HepG2 (cell line): Measurements from ENCODE around the gene GCH1. TPM values are rescaled to one million over a fixed set of nuclear protein-coding genes. Genes with fewer than 3 reads are reported as not detected.

Source experiments
- ATAC-seq: fragments of 200-7000 bp; cut with Tn5 transposase; 3 replicates; pipeline ENCODE4 v1.9.1; 2020; ENCODE audit warnings: mild to moderate bottlenecking, moderate library complexity
- BruUV-seq: library from RNA; stranded (reverse); fragments of 400-500 nt; replicated peaks from 2 replicates; lab custom pipeline; 2021; lab: Mats Ljungman, UMichigan
- CTCF ChIA-PET: fragments of 300-600 bp; formaldehyde crosslinking; extraction: SDS; loops from one replicate; lab custom pipeline; 2021; ENCODE audit warnings: low total read pairs, inconsistent platforms, low intra/inter-chr PET ratio; lab: Yijun Ruan, JAX
- POLR2A ChIA-PET: fragments of 350-600 bp; sonication (Branson Sonifier 250); formaldehyde crosslinking; loops from one replicate; lab custom pipeline; 2020; ENCODE audit warnings: antibody characterized with exemption, inconsistent platforms; lab: Yijun Ruan, JAX
- DNase-seq: peaks from one replicate; pipeline ENCODE4 v3.0.0-alpha.2; 2015; ENCODE audit warnings: low spot score
- FAIRE-seq: peaks from 3 replicates; lab custom pipeline; 2011; peaks lifted over from hg19 to GRCh38; lab: Jason Lieb, UNC
- H2AFZ ChIP-seq: one replicate; pipeline ENCODE4 v1.6.1; 2011; ENCODE audit warnings: low read length, inconsistent platforms
- H3K27ac ChIP-seq: fragments of 300-600 bp; 3 replicates; pipeline ENCODE4 v1.8.0; 2011; ENCODE audit warnings: mixed run types, mild to moderate bottlenecking, mixed read lengths, low read length, inconsistent platforms; ENCODE audit not compliant: insufficient read depth; ENCODE audit errors: extremely low read length
- H3K27me3 ChIP-seq, 2 experiments: fragments of 200-600 bp in 1 of 2; 2 replicates in 1 of 2; 3 replicates in 1 of 2; pipeline versions ENCODE4 v1.6.0 to v1.8.0; 2011; ENCODE audit warnings: low read length in 2 of 2, mild to moderate bottlenecking in 2 of 2, moderate library complexity in 2 of 2, inconsistent platforms in 1 of 2; ENCODE audit not compliant: insufficient read depth in 2 of 2, control insufficient read depth in 1 of 2
- H3K36me3 ChIP-seq, 2 experiments: fragments of 200-600 bp in 1 of 2; replicated peaks in 1 of 2; 2 replicates in 1 of 2; 3 replicates in 1 of 2; pipeline versions ENCODE4 v1.5.1 to v1.8.0; 2011; ENCODE audit warnings: low read length in 2 of 2, inconsistent platforms in 1 of 2; ENCODE audit not compliant: insufficient read depth in 2 of 2, control insufficient read depth in 1 of 2
- H3K4me1 ChIP-seq: 2 replicates; pipeline ENCODE4 v1.5.1; 2012; ENCODE audit warnings: low read length, inconsistent platforms; ENCODE audit not compliant: insufficient read depth
- H3K4me2 ChIP-seq: 2 replicates; pipeline ENCODE4 v1.6.0; 2011; ENCODE audit warnings: low read depth, low read length, inconsistent platforms
- H3K4me3 ChIP-seq, 3 experiments: fragments of 200-600 bp in 1 of 3; sonication (generic), shearing (Covaris generic) in 1 of 3; replicated peaks in 1 of 3; 2 replicates each; pipeline ENCODE4 v1.5.1; 2011 to 2016; ENCODE audit warnings: low read length in 3 of 3, inconsistent platforms in 2 of 3, low read depth in 2 of 3, mild to moderate bottlenecking in 2 of 3, control low read depth in 1 of 3, mixed read lengths in 1 of 3; ENCODE audit not compliant: insufficient read depth in 1 of 3
- H3K79me2 ChIP-seq: one replicate; pipeline ENCODE4 v1.6.1; 2011; ENCODE audit warnings: low read length, inconsistent platforms; ENCODE audit not compliant: insufficient read depth
- H3K9ac ChIP-seq: 2 replicates; pipeline ENCODE4 v1.6.0; 2011; ENCODE audit warnings: mild to moderate bottlenecking, low read depth, low read length, inconsistent platforms; ENCODE audit not compliant: insufficient read depth
- H3K9me3 ChIP-seq: 2 replicates; pipeline ENCODE4 v1.5.1; 2012; ENCODE audit warnings: mild to moderate bottlenecking, low read length
- H4K20me1 ChIP-seq: 2 replicates; pipeline ENCODE4 v1.6.0; 2011; ENCODE audit warnings: inconsistent platforms, mild to moderate bottlenecking, low read length, moderate library complexity; ENCODE audit not compliant: insufficient read depth
- ARID4A ChIP-seq: sonication (generic); formaldehyde crosslinking; IDR thresholded peaks from 2 replicates; pipeline ENCODE4 v1.5.0; 2020; ENCODE audit warnings: mild to moderate bottlenecking, missing genetic modification reagents, borderline replicate concordance
- DNMT3B ChIP-seq: conservative IDR thresholded peaks from 2 replicates; pipeline ENCODE4 v1.6.1; 2016; ENCODE audit warnings: missing biosample characterization, control low read depth
- FOSL2 ChIP-seq: sonication (generic); formaldehyde crosslinking; IDR thresholded peaks from 2 replicates; pipeline ENCODE4 v1.4.0; 2020; ENCODE audit warnings: missing genetic modification reagents
- KDM1A ChIP-seq: IDR thresholded peaks from 2 replicates; pipeline ENCODE4 v1.6.1; 2016; ENCODE audit warnings: missing compliant biosample characterization
- MIER2 ChIP-seq: IDR thresholded peaks from 2 replicates; pipeline ENCODE4 v1.6.1; 2016; ENCODE audit warnings: missing biosample characterization, missing genetic modification reagents
- SOX6 ChIP-seq, 2 experiments: fragments of 450-650 bp in 1 of 2; sonication (generic) in 1 of 2; formaldehyde crosslinking in 1 of 2; IDR thresholded peaks; 2 replicates each; pipeline versions ENCODE4 v1.4.0 to v1.6.1; 2017 to 2020; ENCODE audit warnings: antibody characterized with exemption in 1 of 2, mild to moderate bottlenecking in 1 of 2, missing genetic modification reagents in 1 of 2
- THYN1 ChIP-seq: sonication (generic); formaldehyde crosslinking; IDR thresholded peaks from 2 replicates; pipeline ENCODE4 v1.8.1; 2023; ENCODE audit warnings: low read depth, mild to moderate bottlenecking, moderate library complexity, missing genetic modification reagents, borderline replicate concordance
- TMF1 ChIP-seq: sonication (generic); formaldehyde crosslinking; IDR thresholded peaks from 2 replicates; pipeline ENCODE4 v1.8.1; 2022; ENCODE audit warnings: low read depth, missing genetic modification reagents
- ZBTB37 ChIP-seq: sonication (generic); formaldehyde crosslinking; IDR thresholded peaks from 2 replicates; pipeline ENCODE4 v1.4.0; 2020; ENCODE audit warnings: mild to moderate bottlenecking, missing genetic modification reagents
- ZFP90 ChIP-seq: sonication (generic); formaldehyde crosslinking; IDR thresholded peaks from 2 replicates; pipeline ENCODE4 v1.8.0; 2022; ENCODE audit warnings: missing genetic modification reagents, mild to moderate bottlenecking, inconsistent platforms, borderline replicate concordance
- ZNF296 ChIP-seq: sonication (generic); formaldehyde crosslinking; conservative IDR thresholded peaks from 2 replicates; pipeline ENCODE4 v1.5.0; 2020; ENCODE audit warnings: mild to moderate bottlenecking, missing genetic modification reagents
- ZNF629 ChIP-seq: sonication (generic); formaldehyde crosslinking; conservative IDR thresholded peaks from 2 replicates; pipeline ENCODE4 v1.5.0; 2020; ENCODE audit warnings: missing genetic modification reagents
- WGBS: methylation state at CpG from one replicate; pipeline ENCODE4 v1.1.6; 2017; ENCODE audit warnings: low lambda C conversion rate; 5-methylcytosine and 5-hydroxymethylcytosine counted together
- in situ Hi-C: cut with HindIII; loops from 2 replicates; pipeline ENCODE4 v1.10.0; 2017; ENCODE audit warnings: low pct_unique_long_range_greater_than_20kb; ENCODE audit not compliant: extremely low pct_ligation_motif_present
- intact Hi-C: fragments of 100-400 bp; cut with micrococcal nuclease; formaldehyde crosslinking; loops from one replicate; pipeline ENCODE4 v1.10.0; 2022; ENCODE audit not compliant: unreplicated experiment
- polyA plus RNA-seq, 8 experiments: library from polyadenylated mRNA; depleted of rRNA in 3 of 8; stranded (reverse) in 7 of 8; unstranded in 1 of 8; fragments of >200 nt; fragmentation: Illumina TruSeq in 4 of 8; extraction: Trizol in 4 of 8; gene quantifications; 2 replicates each; pipeline versions ENCODE4 v1.2.1 to v1.2.3, GENCODE V29; 2011 to 2016; ENCODE audit warnings: low read depth in 4 of 8, missing spikeins in 1 of 8, mixed read lengths in 1 of 8; ENCODE audit not compliant: insufficient read depth in 1 of 8
- total RNA-seq, 5 experiments: library from RNA; depleted of rRNA; stranded (reverse); fragments of >200 nt; fragmentation: Illumina TruSeq; extraction: Trizol; gene quantifications; 2 replicates each; pipeline ENCODE4 v1.2.3, GENCODE V29; 2016; ENCODE audit warnings: low read depth in 1 of 5
- TF ChIP-seq, protein P1 (sequence below): sonication (generic); formaldehyde crosslinking; IDR thresholded peaks from 2 replicates; pipeline ENCODE4 v1.4.0; 2020; ENCODE audit warnings: missing genetic modification reagents, borderline replicate concordance

Gene GCH1
- total and polyA plus RNA-seq, 2 of the 13 experiments (the other 11 are each of a cell fraction or from before 2014, with no cell fraction given), result 15.0 to 25.2 TPM

DNA sequence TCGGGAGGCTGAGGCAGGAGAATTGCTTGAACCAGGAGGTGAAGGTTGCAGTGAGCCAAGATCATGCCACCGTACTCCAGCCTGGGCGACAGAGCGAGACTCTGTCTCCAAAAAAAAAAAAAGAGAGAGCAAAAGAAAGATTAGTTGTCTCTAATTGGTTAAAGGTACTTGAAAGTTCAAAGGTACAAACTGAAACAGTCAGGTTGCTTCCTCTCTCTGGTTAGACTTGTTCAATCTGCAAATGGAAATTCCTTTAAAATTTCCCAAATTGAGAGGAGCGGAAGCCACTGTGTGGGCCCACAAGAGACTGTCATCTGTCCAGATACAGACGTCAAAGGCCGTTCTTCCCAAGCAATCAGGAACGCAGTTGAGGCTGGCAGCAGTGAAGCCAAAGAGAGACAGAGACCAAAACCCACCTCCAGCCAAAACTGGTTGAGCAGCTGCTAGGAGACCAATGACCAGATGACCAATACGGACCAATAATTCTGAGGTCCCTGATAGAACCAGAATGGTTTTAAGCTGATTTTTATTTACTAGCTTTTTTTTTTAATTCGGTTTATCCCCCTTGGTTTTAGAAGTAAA is 63.6 kb downstream of the GCH1 start (continued):
- 0 out of 2 replicates have a peak, but pooled peaks have one; percentile 24 for TF ChIP-seq ARID4A (CRISPR knock-in tag)

DNA sequence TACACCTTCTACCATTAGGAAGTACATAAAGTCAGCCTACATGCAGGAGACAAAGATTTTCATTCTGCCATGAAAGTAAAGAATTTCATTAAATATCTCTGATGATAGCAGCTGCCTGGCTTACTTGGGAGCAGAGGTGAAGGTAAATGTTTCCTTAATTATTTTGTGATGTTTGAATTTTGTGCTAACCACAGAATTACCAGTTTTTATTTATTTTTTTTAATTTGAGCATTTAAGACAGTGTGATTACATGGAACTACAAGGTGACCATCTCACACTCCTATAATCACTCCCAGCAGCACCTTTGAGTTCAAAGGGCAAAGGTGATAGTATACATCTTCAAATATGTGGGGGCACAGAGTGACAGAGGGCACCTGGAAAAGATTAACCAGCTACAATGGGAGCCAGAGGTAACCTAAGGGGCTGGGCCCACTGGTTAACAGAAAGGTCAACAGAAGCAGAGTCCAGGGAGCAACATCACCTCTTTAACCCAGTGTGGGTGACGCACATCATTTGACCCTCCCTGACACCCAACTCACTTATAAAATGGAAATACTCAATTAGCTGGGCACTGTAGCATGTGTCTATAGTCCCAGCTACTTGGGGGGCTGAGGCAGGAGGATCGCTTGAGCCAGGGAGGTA is 65.0 kb downstream of the GCH1 start:
- no peaks in the 10 kb centered on the region for H4K20me1 ChIP-seq
- ATAC-seq, result peak; percentile 96
- DNase-seq, result peak; percentile 93
- peak overlapping the region; percentile 45 for H3K4me2 ChIP-seq
- FAIRE-seq, result peak; percentile 99
- no peaks in the 10 kb centered on the region for H3K9me3 ChIP-seq
- peaks cover 0 to 4% of the 10 kb centered on the region in 2 experiments; a peak in 2 of 5 replicates for H3K36me3 ChIP-seq
- no peak overlapping the region for H2AFZ ChIP-seq
- POLR2A ChIA-PET, result interaction anchor here (0.6 to 1.1 kb wide), 7 partner anchors 11 to 272 kb away, joined by 3 to 6 read pairs (median 4); partner anchors contain the start of genes GCH1 and MAPK1IP1L
- no peaks in the 10 kb centered on the region for H3K79me2 ChIP-seq
- no peaks in the 10 kb centered on the region for H3K27me3 ChIP-seq
- peak overlapping the region; percentile 75 for H3K27ac ChIP-seq
- WGBS, result 0% methylated on average over 2 of the region's 2 CpGs
- in situ Hi-C loops, result no loop called here
- no TSS peak for BruUV-seq
- peaks cover 68% of the 10 kb centered on the region for H3K4me1 ChIP-seq
- peak overlapping the region in 1 of 3 experiments; percentile 11; a peak in 1 of 6 replicates for H3K4me3 ChIP-seq
- H3K9ac ChIP-seq, result no peak overlapping the region
- intact Hi-C loops, result loop anchor here (5.0 kb wide), 1 partner anchor 65 kb away; the partner anchor contains the start of gene GCH1
- CTCF ChIA-PET, result no interaction called here
- TF ChIP-seq ZFP90 (CRISPR knock-in tag) (no peak), KDM1A (CRISPR knock-in tag) (peak; percentile 50; the same call in 1 of the 2 replicates), TMF1 (CRISPR knock-in tag) (no peak), ZBTB37 (CRISPR knock-in tag) (no peak), ZNF296 (CRISPR knock-in tag) (no peak), ZNF629 (CRISPR knock-in tag) (no peak), THYN1 (CRISPR knock-in tag) (no peak), FOSL2 (CRISPR knock-in tag) (peak; percentile 76), SOX6 (IDR thresholded peaks at IDR 0.05) (no peak), SOX6 (CRISPR knock-in tag; IDR thresholded peaks at IDR 0.05) (peak; percentile 94), DNMT3B (CRISPR knock-in tag) (no peak), MIER2 (CRISPR knock-in tag) (peak; percentile 64; the same call in 1 of the 2 replicates)
- TF ChIP-seq, protein P1, sequence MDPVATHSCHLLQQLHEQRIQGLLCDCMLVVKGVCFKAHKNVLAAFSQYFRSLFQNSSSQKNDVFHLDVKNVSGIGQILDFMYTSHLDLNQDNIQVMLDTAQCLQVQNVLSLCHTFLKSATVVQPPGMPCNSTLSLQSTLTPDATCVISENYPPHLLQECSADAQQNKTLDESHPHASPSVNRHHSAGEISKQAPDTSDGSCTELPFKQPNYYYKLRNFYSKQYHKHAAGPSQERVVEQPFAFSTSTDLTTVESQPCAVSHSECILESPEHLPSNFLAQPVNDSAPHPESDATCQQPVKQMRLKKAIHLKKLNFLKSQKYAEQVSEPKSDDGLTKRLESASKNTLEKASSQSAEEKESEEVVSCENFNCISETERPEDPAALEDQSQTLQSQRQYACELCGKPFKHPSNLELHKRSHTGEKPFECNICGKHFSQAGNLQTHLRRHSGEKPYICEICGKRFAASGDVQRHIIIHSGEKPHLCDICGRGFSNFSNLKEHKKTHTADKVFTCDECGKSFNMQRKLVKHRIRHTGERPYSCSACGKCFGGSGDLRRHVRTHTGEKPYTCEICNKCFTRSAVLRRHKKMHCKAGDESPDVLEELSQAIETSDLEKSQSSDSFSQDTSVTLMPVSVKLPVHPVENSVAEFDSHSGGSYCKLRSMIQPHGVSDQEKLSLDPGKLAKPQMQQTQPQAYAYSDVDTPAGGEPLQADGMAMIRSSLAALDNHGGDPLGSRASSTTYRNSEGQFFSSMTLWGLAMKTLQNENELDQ (CRISPR knock-in tag), result no peak
